Bronchial epithelial cell (primary cell): ENCODE data around the gene KCNK2. TPM values are rescaled to one million over a fixed set of nuclear protein-coding genes. Genes with fewer than 3 reads are reported as not detected.
A peak's percentile ranks its signal among the peaks of the same experiment; 100 is the strongest.

ENCODE experiments used
- DNase-seq: peaks from one replicate; pipeline ENCODE4 v3.0.0-alpha.2; 2010; ENCODE audit warnings: low read depth
- FAIRE-seq: peaks from 2 replicates; lab custom pipeline; 2011; peaks lifted over from hg19 to GRCh38; lab: Jason Lieb, UNC
- H3K27me3 ChIP-seq: 2 replicates; pipeline ENCODE4 v1.5.1; 2011; ENCODE audit warnings: low read length; ENCODE audit not compliant: control insufficient read depth, insufficient read depth
- H3K36me3 ChIP-seq: 2 replicates; pipeline ENCODE4 v1.5.1; 2011; ENCODE audit warnings: low read length; ENCODE audit not compliant: control insufficient read depth, insufficient read depth
- H3K4me3 ChIP-seq: 2 replicates; pipeline ENCODE4 v1.5.1; 2011; ENCODE audit warnings: mild to moderate bottlenecking, low read depth, low read length, control low read depth
- total RNA-seq: library from RNA; depleted of rRNA; stranded (reverse); fragments of >200 nt; gene quantifications from 2 replicates; pipeline ENCODE4 v1.2.1, GENCODE V29; 2014
- TF ChIP-seq, protein P1 (sequence below): IDR thresholded peaks from 2 replicates; pipeline ENCODE4 v1.5.1; 2011; ENCODE audit warnings: mild to moderate bottlenecking, moderate library complexity, low read length, control low read depth, inconsistent platforms; ENCODE audit not compliant: insufficient read depth, severe bottlenecking

KCNK2 gene
- total RNA-seq, 1 donor from 2014 or later: 1.3 TPM

- DNase-seq (peak; percentile 2), FAIRE-seq (no peak)
- no peak overlapping the region for H3K4me3 ChIP-seq
Observed at GRCh38 chr1:215226757-215227156, 144.2 kb downstream of the KCNK2 start.

GRCh38 chr1:215228193-215228592 is 145.7 kb downstream of the KCNK2 start:
- Histone ChIP-seq H3K36me3 (no peaks in the 10 kb centered on the region), H3K4me3 (no peak overlapping the region), H3K27me3 (no peaks in the 10 kb centered on the region)
- TF ChIP-seq, protein P1, sequence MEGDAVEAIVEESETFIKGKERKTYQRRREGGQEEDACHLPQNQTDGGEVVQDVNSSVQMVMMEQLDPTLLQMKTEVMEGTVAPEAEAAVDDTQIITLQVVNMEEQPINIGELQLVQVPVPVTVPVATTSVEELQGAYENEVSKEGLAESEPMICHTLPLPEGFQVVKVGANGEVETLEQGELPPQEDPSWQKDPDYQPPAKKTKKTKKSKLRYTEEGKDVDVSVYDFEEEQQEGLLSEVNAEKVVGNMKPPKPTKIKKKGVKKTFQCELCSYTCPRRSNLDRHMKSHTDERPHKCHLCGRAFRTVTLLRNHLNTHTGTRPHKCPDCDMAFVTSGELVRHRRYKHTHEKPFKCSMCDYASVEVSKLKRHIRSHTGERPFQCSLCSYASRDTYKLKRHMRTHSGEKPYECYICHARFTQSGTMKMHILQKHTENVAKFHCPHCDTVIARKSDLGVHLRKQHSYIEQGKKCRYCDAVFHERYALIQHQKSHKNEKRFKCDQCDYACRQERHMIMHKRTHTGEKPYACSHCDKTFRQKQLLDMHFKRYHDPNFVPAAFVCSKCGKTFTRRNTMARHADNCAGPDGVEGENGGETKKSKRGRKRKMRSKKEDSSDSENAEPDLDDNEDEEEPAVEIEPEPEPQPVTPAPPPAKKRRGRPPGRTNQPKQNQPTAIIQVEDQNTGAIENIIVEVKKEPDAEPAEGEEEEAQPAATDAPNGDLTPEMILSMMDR: no peak
- no peak for FAIRE-seq
- no peak for DNase-seq

More at GRCh38 chr1:215226757-215227156, 144.2 kb downstream of the KCNK2 start:
- TF ChIP-seq, protein P1: no peak
- no peaks in the 10 kb centered on the region for H3K36me3 ChIP-seq
- no peaks in the 10 kb centered on the region for H3K27me3 ChIP-seq

- peak; percentile 23 for DNase-seq
- no peak for FAIRE-seq
- H3K27me3 ChIP-seq: peaks cover 2% of the 10 kb centered on the region
- no peak overlapping the region for H3K4me3 ChIP-seq
- TF ChIP-seq, protein P1: no peak
- H3K36me3 ChIP-seq: no peaks in the 10 kb centered on the region
Observed at GRCh38 chr1:215241451-215241850, 158.9 kb downstream of the KCNK2 start.

DNA sequence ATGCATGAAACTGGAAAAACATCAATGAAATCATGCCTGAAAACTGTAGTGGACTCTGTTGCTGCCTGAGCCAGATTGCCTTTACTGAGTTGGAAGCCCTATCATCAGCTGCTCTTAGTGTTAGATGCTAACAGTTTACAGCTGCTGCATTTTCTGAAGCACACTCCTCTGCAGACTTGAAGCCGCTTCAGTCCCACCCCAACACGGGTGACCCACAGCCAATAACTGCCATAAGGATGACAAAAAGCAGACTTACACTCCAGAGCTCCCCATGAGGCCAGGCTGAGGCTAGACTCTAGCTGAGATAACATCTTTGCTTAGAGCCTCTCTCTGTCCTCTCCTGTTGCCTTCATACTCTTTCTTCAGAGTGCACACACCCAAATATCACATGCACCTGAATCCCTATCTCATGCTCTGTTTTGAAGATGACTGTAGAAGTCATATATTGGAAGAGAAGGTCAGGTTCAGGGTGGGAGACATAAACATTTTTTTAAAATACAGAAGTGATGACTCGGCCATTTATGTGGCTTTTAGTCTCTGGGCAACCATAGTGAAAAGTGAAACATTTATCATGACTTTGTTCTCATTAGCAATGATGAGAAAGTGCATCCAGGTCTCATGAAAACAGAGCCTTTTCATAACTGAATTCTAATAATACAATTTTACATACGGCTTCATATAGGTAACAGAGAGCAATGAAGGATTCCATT is 161.0 kb downstream of the KCNK2 start:
- no peak for DNase-seq
- Histone ChIP-seq H3K27me3 (peaks cover 2% of the 10 kb centered on the region), H3K36me3 (no peaks in the 10 kb centered on the region), H3K4me3 (no peak overlapping the region)
- TF ChIP-seq, protein P1: no peak
- FAIRE-seq: no peak

- no peak for DNase-seq
- Histone ChIP-seq H3K27me3 (no peaks in the 10 kb centered on the region), H3K36me3 (no peaks in the 10 kb centered on the region), H3K4me3 (no peak overlapping the region)
- TF ChIP-seq, protein P1: no peak
- FAIRE-seq: no peak
Observed at GRCh38 chr1:215250913-215251312, 168.4 kb downstream of the KCNK2 start.
